Neural crest cell (in vitro differentiated cells): ENCODE data around the gene USP10. TPM values are rescaled to one million over a fixed set of nuclear protein-coding genes. Genes with fewer than 3 reads are reported as not detected.

ENCODE experiments used
- DNase-seq: peaks from one replicate; pipeline ENCODE4 v3.0.0; 2021; ENCODE audit warnings: low read depth, mixed read lengths, low spot score
- H3K27ac Mint-ChIP-seq: one replicate; pipeline ENCODE4 v1.8.0; 2021; ENCODE audit warnings: mild to moderate bottlenecking, mixed read lengths; ENCODE audit not compliant: unreplicated experiment
- H3K27me3 Mint-ChIP-seq: 2 replicates; pipeline ENCODE4 v1.8.0; 2021; ENCODE audit warnings: low read depth, mild to moderate bottlenecking, mixed read lengths
- H3K36me3 Mint-ChIP-seq: 2 replicates; pipeline ENCODE4 v1.8.0; 2021; ENCODE audit warnings: low read depth, mild to moderate bottlenecking, mixed read lengths
- H3K4me1 Mint-ChIP-seq: 2 replicates; pipeline ENCODE4 v1.8.0; 2021; ENCODE audit warnings: mixed read lengths
- H3K4me3 Mint-ChIP-seq: one replicate; pipeline ENCODE4 v1.8.0; 2021; ENCODE audit warnings: mild to moderate bottlenecking, mixed read lengths
- H3K9me3 Mint-ChIP-seq: 2 replicates; pipeline ENCODE4 v1.8.0; 2021; ENCODE audit warnings: mixed read lengths
- CTCF ChIP-seq: fragments of 200-600 bp; sonication (generic); conservative IDR thresholded peaks from 2 replicates; pipeline ENCODE4 v1.5.0; 2021; ENCODE audit warnings: antibody characterized with exemption, mild to moderate bottlenecking
- total RNA-seq: library from RNA; stranded (reverse); gene quantifications from 2 replicates; pipeline ENCODE4 v1.2.1, GENCODE V29; 2021

The USP10 gene
- total RNA-seq, 1 donor from 2014 or later, result 149 TPM

GRCh38 chr16:84788920-84789391 is 89.2 kb downstream of the USP10 start:
- no peaks in the 10 kb centered on the region for H3K36me3 Mint-ChIP-seq
- no peak for TF ChIP-seq CTCF
- no peak for DNase-seq
- no peak overlapping the region for H3K4me3 Mint-ChIP-seq
- peaks cover 5% of the 10 kb centered on the region for H3K4me1 Mint-ChIP-seq
- no peak overlapping the region for H3K27ac Mint-ChIP-seq
- no peaks in the 10 kb centered on the region for H3K27me3 Mint-ChIP-seq
- H3K9me3 Mint-ChIP-seq, result no peaks in the 10 kb centered on the region

GRCh38 chr16:84789431-84789830 is 89.6 kb downstream of the USP10 start:
- no peak for TF ChIP-seq CTCF
- DNase-seq, result no peak
- Mint-ChIP-seq H3K27ac (no peak overlapping the region), H3K4me3 (no peak overlapping the region), H3K27me3 (no peaks in the 10 kb centered on the region), H3K9me3 (no peaks in the 10 kb centered on the region), H3K4me1 (peaks cover 5% of the 10 kb centered on the region), H3K36me3 (no peaks in the 10 kb centered on the region)

GRCh38 chr16:84790301-84790700 is 90.5 kb downstream of the USP10 start:
- Mint-ChIP-seq H3K36me3 (no peaks in the 10 kb centered on the region), H3K27ac (no peak overlapping the region), H3K4me3 (no peak overlapping the region), H3K4me1 (peaks cover 5% of the 10 kb centered on the region), H3K27me3 (no peaks in the 10 kb centered on the region), H3K9me3 (no peaks in the 10 kb centered on the region)
- TF ChIP-seq CTCF, result no peak
- DNase-seq, result no peak

- no peak overlapping the region for H3K27ac Mint-ChIP-seq
- no peak overlapping the region for H3K4me3 Mint-ChIP-seq
- no peaks in the 10 kb centered on the region for H3K27me3 Mint-ChIP-seq
- H3K4me1 Mint-ChIP-seq, result peaks cover 5% of the 10 kb centered on the region
- no peak for DNase-seq
- TF ChIP-seq CTCF, result no peak
- H3K36me3 Mint-ChIP-seq, result no peaks in the 10 kb centered on the region
- no peaks in the 10 kb centered on the region for H3K9me3 Mint-ChIP-seq
Measured at GRCh38 chr16:84791088-84791487, 91.3 kb downstream of the USP10 start.

- Mint-ChIP-seq H3K36me3 (no peaks in the 10 kb centered on the region), H3K27me3 (no peaks in the 10 kb centered on the region), H3K4me3 (no peak overlapping the region), H3K27ac (no peak overlapping the region), H3K9me3 (no peaks in the 10 kb centered on the region), H3K4me1 (peaks cover 5% of the 10 kb centered on the region)
- DNase-seq, result no peak
- TF ChIP-seq CTCF, result no peak
Measured at GRCh38 chr16:84791501-84791900, 91.7 kb downstream of the USP10 start.

- Mint-ChIP-seq H3K27ac (peak overlapping the region; percentile 16), H3K4me3 (no peak overlapping the region), H3K4me1 (no peaks in the 10 kb centered on the region), H3K36me3 (no peaks in the 10 kb centered on the region), H3K27me3 (no peaks in the 10 kb centered on the region), H3K9me3 (no peaks in the 10 kb centered on the region)
- no peak for DNase-seq
- no peak for TF ChIP-seq CTCF
Measured at GRCh38 chr16:84794186-84794585, 94.4 kb downstream of the USP10 start.
